H1 (cell line): ENCODE results near the gene TEX22.

Experiments used
- CBX5 ChIP-seq: fragments of 300-800, 300-1000 bp; sonication (generic); IDR thresholded peaks from 2 replicates; pipeline ENCODE4 v1.7.1; 2016; ENCODE audit warnings: antibody characterized with exemption, low read length, low read depth
- CTBP2 ChIP-seq: IDR thresholded peaks from 2 replicates; pipeline ENCODE4 v1.7.0; 2011; ENCODE audit warnings: borderline replicate concordance, mild to moderate bottlenecking, moderate library complexity, mixed read lengths, low read length; ENCODE audit not compliant: insufficient read depth, insufficient read length
- POLR2A ChIP-seq, 2 experiments: IDR thresholded peaks; 1 replicate in 1 of 2; 2 replicates in 1 of 2; pipeline ENCODE4 v1.6.1; 2011; ENCODE audit warnings: low read depth in 2 of 2, low read length in 2 of 2, mild to moderate bottlenecking in 2 of 2; ENCODE audit errors: control extremely low read depth in 1 of 2
- RAD21 ChIP-seq, 2 experiments: IDR thresholded peaks in 1 of 2; conservative IDR thresholded peaks in 1 of 2; 2 replicates each; pipeline ENCODE4 v1.6.1; 2011; ENCODE audit warnings: low read depth in 2 of 2, low read length in 2 of 2, improper control_type of control experiment in 1 of 2, inconsistent platforms in 1 of 2, mild to moderate bottlenecking in 1 of 2, moderate library complexity in 1 of 2
- TF ChIP-seq, protein P1 (sequence below): IDR thresholded peaks from 2 replicates; pipeline ENCODE4 v1.6.1; 2011; ENCODE audit warnings: low read length, improper control_type of control experiment
- TF ChIP-seq, protein P2 (sequence below), 3 experiments: IDR thresholded peaks; 1 replicate in 2 of 3; 2 replicates in 1 of 3; pipeline versions ENCODE4 v1.5.1 to v1.6.1; 2011; ENCODE audit warnings: low read length in 3 of 3, mild to moderate bottlenecking in 3 of 3, inconsistent platforms in 2 of 3, low read depth in 1 of 3, moderate library complexity in 1 of 3; ENCODE audit not compliant: insufficient read depth in 1 of 3; ENCODE audit errors: control extremely low read depth in 1 of 3
- TF ChIP-seq, protein P3 (sequence below): fragments of 300-600 bp; sonication (generic); IDR thresholded peaks from 2 replicates; pipeline ENCODE4 v1.7.1; 2012; ENCODE audit warnings: low read length, moderate library complexity, mild to moderate bottlenecking, inconsistent platforms; ENCODE audit not compliant: insufficient replicate concordance
- TF ChIP-seq, protein P4 (sequence below): IDR thresholded peaks from 2 replicates; pipeline ENCODE4 v1.6.1; 2012; ENCODE audit warnings: low read length, inconsistent platforms

DNA sequence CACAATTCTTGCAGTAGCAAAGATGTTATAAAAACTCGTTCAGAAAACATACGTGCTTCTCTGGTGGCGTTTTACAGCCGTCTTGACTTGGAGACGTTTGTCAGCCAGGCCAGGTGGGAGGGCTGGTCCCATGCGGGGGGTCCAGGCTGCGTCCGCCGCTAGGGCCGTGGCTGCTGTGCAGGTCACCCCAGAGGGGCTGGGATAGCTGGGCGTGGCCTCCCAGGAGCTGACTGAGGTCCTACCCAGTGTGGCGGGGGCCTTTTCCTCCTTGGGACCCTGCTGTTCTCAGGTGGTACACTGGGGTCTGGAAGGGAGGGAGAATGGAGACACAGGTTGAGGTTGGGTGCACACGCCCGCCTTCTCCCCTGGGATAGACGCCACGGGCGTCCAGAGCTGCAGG, 46.5 kb downstream of the TEX22 start:
- TF ChIP-seq POLR2A (IDR thresholded peaks at IDR 0.05; ENCODE audit: control extremely low read depth in 1 of 2, low read depth in 2 of 2, low read length in 2 of 2) = no peak
- TF ChIP-seq, protein P1, sequence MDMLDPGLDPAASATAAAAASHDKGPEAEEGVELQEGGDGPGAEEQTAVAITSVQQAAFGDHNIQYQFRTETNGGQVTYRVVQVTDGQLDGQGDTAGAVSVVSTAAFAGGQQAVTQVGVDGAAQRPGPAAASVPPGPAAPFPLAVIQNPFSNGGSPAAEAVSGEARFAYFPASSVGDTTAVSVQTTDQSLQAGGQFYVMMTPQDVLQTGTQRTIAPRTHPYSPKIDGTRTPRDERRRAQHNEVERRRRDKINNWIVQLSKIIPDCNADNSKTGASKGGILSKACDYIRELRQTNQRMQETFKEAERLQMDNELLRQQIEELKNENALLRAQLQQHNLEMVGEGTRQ = no peak
- no peak for TF ChIP-seq CBX5
- TF ChIP-seq, protein P2, sequence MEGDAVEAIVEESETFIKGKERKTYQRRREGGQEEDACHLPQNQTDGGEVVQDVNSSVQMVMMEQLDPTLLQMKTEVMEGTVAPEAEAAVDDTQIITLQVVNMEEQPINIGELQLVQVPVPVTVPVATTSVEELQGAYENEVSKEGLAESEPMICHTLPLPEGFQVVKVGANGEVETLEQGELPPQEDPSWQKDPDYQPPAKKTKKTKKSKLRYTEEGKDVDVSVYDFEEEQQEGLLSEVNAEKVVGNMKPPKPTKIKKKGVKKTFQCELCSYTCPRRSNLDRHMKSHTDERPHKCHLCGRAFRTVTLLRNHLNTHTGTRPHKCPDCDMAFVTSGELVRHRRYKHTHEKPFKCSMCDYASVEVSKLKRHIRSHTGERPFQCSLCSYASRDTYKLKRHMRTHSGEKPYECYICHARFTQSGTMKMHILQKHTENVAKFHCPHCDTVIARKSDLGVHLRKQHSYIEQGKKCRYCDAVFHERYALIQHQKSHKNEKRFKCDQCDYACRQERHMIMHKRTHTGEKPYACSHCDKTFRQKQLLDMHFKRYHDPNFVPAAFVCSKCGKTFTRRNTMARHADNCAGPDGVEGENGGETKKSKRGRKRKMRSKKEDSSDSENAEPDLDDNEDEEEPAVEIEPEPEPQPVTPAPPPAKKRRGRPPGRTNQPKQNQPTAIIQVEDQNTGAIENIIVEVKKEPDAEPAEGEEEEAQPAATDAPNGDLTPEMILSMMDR (IDR thresholded peaks at IDR 0.05; ENCODE audit: control extremely low read depth in 1 of 3, insufficient read depth in 1 of 3, low read depth in 1 of 3, low read length in 3 of 3) = no peak
- no peak for TF ChIP-seq CTBP2
- TF ChIP-seq RAD21 (IDR thresholded peaks at IDR 0.05 in 1 of 2, conservative IDR thresholded peaks at IDR 0.05 in 1 of 2; ENCODE audit: low read depth in 2 of 2, low read length in 2 of 2) = no peak
- TF ChIP-seq, protein P3, sequence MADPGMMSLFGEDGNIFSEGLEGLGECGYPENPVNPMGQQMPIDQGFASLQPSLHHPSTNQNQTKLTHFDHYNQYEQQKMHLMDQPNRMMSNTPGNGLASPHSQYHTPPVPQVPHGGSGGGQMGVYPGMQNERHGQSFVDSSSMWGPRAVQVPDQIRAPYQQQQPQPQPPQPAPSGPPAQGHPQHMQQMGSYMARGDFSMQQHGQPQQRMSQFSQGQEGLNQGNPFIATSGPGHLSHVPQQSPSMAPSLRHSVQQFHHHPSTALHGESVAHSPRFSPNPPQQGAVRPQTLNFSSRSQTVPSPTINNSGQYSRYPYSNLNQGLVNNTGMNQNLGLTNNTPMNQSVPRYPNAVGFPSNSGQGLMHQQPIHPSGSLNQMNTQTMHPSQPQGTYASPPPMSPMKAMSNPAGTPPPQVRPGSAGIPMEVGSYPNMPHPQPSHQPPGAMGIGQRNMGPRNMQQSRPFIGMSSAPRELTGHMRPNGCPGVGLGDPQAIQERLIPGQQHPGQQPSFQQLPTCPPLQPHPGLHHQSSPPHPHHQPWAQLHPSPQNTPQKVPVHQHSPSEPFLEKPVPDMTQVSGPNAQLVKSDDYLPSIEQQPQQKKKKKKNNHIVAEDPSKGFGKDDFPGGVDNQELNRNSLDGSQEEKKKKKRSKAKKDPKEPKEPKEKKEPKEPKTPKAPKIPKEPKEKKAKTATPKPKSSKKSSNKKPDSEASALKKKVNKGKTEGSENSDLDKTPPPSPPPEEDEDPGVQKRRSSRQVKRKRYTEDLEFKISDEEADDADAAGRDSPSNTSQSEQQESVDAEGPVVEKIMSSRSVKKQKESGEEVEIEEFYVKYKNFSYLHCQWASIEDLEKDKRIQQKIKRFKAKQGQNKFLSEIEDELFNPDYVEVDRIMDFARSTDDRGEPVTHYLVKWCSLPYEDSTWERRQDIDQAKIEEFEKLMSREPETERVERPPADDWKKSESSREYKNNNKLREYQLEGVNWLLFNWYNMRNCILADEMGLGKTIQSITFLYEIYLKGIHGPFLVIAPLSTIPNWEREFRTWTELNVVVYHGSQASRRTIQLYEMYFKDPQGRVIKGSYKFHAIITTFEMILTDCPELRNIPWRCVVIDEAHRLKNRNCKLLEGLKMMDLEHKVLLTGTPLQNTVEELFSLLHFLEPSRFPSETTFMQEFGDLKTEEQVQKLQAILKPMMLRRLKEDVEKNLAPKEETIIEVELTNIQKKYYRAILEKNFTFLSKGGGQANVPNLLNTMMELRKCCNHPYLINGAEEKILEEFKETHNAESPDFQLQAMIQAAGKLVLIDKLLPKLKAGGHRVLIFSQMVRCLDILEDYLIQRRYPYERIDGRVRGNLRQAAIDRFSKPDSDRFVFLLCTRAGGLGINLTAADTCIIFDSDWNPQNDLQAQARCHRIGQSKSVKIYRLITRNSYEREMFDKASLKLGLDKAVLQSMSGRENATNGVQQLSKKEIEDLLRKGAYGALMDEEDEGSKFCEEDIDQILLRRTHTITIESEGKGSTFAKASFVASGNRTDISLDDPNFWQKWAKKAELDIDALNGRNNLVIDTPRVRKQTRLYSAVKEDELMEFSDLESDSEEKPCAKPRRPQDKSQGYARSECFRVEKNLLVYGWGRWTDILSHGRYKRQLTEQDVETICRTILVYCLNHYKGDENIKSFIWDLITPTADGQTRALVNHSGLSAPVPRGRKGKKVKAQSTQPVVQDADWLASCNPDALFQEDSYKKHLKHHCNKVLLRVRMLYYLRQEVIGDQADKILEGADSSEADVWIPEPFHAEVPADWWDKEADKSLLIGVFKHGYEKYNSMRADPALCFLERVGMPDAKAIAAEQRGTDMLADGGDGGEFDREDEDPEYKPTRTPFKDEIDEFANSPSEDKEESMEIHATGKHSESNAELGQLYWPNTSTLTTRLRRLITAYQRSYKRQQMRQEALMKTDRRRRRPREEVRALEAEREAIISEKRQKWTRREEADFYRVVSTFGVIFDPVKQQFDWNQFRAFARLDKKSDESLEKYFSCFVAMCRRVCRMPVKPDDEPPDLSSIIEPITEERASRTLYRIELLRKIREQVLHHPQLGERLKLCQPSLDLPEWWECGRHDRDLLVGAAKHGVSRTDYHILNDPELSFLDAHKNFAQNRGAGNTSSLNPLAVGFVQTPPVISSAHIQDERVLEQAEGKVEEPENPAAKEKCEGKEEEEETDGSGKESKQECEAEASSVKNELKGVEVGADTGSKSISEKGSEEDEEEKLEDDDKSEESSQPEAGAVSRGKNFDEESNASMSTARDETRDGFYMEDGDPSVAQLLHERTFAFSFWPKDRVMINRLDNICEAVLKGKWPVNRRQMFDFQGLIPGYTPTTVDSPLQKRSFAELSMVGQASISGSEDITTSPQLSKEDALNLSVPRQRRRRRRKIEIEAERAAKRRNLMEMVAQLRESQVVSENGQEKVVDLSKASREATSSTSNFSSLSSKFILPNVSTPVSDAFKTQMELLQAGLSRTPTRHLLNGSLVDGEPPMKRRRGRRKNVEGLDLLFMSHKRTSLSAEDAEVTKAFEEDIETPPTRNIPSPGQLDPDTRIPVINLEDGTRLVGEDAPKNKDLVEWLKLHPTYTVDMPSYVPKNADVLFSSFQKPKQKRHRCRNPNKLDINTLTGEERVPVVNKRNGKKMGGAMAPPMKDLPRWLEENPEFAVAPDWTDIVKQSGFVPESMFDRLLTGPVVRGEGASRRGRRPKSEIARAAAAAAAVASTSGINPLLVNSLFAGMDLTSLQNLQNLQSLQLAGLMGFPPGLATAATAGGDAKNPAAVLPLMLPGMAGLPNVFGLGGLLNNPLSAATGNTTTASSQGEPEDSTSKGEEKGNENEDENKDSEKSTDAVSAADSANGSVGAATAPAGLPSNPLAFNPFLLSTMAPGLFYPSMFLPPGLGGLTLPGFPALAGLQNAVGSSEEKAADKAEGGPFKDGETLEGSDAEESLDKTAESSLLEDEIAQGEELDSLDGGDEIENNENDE = no peak
- TF ChIP-seq, protein P4, sequence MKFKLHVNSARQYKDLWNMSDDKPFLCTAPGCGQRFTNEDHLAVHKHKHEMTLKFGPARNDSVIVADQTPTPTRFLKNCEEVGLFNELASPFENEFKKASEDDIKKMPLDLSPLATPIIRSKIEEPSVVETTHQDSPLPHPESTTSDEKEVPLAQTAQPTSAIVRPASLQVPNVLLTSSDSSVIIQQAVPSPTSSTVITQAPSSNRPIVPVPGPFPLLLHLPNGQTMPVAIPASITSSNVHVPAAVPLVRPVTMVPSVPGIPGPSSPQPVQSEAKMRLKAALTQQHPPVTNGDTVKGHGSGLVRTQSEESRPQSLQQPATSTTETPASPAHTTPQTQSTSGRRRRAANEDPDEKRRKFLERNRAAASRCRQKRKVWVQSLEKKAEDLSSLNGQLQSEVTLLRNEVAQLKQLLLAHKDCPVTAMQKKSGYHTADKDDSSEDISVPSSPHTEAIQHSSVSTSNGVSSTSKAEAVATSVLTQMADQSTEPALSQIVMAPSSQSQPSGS = no peak
